Fibroblast of villous mesenchyme (primary cell): ENCODE results near the gene CEBPG. TPM values are rescaled to one million over a fixed set of nuclear protein-coding genes. Genes with fewer than 3 reads are reported as not detected.
A peak's percentile ranks its signal among the peaks of the same experiment; 100 is the strongest.

Source experiments
- DNase-seq: peaks from one replicate; pipeline ENCODE4 v3.0.0-alpha.2; 2010; ENCODE audit warnings: low read depth
- H3K4me3 ChIP-seq: 2 replicates; pipeline ENCODE4 v1.5.1; 2011; ENCODE audit warnings: low read depth, mild to moderate bottlenecking, low read length
- total RNA-seq: library from RNA; depleted of rRNA; stranded (reverse); fragments of >200 nt; gene quantifications from 2 replicates; pipeline ENCODE4 v1.2.3, GENCODE V29; 2012
- TF ChIP-seq, protein P1 (sequence below): IDR thresholded peaks from 2 replicates; pipeline ENCODE4 v1.5.1; 2012; ENCODE audit warnings: low read depth, mild to moderate bottlenecking, low read length; ENCODE audit not compliant: insufficient read depth

The CEBPG gene
- total RNA-seq, 1 donor = 22.0 TPM

DNA sequence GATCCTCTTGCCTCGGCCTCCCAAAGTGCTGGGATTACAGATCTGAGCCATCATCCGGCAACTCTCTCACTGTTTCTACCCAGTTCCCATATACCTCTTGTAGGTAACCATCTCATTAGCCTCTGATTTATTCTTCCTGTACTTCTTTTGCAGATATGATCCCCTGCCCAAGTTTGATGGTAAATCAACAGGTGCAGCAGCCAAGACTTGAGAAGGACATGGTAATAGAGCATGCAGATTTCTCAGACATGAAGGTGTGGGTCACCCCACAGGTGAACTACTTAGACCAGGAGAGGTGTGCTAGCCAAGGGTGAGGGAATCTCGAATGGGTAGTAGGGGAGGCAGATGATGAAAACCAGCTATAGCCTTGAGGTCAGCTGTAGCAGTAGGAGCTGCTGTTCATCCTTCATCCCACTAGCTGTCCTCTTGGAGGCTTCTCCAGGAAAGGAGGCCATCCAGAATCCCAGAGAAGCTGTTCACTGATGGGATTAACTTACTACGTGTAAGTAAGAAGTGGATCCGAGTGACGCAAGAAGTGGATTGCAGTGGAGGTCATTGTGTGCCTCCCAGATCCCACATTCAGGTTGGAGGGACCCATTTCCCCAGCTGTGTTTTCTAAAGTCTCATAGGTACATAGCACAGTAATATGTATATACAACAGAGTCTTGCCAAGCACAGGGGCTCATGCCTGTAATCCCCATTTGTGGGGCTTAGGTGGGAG lies 10.8 kb upstream of the CEBPG start:
- TF ChIP-seq, protein P1, sequence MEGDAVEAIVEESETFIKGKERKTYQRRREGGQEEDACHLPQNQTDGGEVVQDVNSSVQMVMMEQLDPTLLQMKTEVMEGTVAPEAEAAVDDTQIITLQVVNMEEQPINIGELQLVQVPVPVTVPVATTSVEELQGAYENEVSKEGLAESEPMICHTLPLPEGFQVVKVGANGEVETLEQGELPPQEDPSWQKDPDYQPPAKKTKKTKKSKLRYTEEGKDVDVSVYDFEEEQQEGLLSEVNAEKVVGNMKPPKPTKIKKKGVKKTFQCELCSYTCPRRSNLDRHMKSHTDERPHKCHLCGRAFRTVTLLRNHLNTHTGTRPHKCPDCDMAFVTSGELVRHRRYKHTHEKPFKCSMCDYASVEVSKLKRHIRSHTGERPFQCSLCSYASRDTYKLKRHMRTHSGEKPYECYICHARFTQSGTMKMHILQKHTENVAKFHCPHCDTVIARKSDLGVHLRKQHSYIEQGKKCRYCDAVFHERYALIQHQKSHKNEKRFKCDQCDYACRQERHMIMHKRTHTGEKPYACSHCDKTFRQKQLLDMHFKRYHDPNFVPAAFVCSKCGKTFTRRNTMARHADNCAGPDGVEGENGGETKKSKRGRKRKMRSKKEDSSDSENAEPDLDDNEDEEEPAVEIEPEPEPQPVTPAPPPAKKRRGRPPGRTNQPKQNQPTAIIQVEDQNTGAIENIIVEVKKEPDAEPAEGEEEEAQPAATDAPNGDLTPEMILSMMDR = no peak
- DNase-seq = no peak
- H3K4me3 ChIP-seq = no peak overlapping the region

DNA sequence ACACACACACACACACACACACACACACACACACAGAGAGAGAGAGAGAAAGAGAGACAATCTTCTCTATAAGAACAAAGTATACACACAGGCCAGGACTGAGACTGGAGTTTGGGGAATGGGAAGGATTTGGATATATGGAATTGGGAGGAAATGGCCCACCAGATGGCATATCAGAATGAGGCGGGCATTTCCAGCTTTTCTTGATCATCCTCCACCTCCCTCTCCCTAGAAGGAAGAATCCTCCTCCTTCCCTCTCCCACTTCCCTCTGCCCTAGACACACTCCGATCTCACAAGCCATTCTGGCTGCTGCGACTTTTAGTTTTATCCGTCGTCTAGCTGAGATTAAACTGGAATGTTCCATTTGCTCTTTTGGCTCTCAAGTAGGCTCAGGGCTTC lies 10.0 kb upstream of the CEBPG start:
- TF ChIP-seq, protein P1 = no peak
- DNase-seq = no peak
- no peak overlapping the region for H3K4me3 ChIP-seq

DNA sequence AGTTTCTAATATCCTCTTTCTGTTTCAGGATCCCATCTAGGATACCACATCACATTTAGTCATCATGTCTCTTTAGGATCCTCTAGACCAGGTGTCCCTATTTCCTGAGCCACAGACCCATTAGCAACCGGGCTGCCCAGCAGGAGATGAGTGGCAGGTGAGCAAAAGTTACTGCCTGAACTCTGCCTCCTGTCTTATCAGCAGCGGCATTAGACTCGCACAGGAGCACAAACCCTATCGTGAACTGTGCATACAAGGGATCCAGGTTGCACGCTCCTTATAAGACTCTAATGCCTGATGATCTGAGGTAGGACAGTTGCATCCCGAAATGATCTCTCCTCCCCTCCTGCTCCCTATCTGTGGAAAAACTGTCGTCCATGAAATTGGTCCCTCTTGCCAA lies 7.8 kb upstream of the CEBPG start:
- no peak for DNase-seq
- no peak overlapping the region for H3K4me3 ChIP-seq
- TF ChIP-seq, protein P1 = no peak

DNA sequence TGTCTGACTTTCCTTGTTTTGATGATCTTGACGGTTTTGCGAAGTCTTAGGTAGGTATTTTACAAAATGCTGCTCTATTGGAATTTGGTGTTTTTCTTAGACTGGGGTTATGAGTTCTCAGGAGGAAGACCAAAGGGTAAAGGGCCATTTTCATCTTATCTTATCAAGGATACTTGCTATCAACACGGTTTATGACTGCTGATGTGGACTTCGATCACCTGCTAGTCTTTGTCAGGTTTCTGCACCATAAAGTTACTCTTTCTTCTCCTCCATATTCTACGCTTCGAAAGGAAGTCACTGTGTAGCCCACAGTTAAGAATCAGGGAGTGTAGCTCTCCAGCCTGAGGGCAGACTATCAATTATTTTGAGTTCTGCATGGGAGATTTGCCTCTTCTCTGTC lies 7.4 kb upstream of the CEBPG start:
- no peak overlapping the region for H3K4me3 ChIP-seq
- TF ChIP-seq, protein P1 = no peak
- no peak for DNase-seq

DNA sequence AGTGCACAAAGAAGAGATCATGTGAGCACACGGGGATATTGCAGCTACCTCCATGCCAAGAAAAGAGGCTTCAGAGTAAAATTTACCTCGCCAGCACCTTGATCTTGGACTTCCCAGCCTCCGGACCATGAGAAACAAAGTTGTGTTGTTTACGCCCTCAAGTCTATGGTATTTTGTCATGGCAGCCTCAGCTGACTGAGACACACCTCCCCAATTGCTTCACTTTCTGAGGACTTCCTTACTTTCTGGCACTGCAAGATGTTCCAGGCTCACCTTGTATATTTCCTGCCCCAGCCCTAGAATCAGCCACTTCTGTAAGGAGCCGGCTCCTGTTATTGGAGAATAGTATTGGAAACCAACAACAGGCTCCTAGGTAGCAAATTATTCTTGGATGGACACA lies 6.6 kb upstream of the CEBPG start:
- TF ChIP-seq, protein P1 = no peak
- H3K4me3 ChIP-seq = no peak overlapping the region
- no peak for DNase-seq

DNA sequence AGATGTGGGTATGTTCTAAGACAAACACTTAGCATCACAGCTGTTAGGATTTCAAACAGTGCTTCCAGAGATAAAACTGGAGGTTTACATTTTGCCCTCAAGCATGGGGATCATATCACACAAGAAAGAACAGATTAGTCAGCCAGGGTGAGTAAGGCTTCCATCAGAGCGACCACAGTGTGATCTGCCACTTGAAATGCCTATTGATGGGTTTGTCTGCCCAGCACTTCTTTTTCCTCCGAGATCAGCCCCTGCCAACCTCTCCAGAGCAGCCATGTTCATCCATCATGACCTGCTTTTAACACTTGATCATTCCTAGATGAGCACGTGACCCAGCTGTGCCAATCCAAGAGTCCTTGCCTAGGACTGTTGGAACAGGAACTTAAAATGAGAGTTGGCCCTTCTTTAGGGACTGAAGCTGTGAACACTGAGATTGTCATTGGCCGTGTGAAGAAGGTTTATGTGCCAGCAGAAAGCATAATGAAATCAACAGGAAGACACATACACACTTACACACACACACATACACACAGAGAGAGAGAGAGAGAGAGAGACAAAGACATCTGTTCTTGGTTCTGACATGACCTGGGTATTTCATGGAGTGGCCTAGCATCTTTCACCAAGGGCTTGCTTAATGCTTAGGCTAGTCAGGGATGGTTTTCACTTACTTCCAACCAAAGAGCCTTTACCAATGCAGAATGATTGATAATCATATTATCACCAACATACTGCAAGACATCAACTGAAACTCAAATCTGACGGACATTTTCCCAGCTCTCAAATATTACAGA lies 5.2 kb upstream of the CEBPG start:
- TF ChIP-seq, protein P1 = no peak
- DNase-seq = peak; percentile 6
- H3K4me3 ChIP-seq = no peak overlapping the region

DNA sequence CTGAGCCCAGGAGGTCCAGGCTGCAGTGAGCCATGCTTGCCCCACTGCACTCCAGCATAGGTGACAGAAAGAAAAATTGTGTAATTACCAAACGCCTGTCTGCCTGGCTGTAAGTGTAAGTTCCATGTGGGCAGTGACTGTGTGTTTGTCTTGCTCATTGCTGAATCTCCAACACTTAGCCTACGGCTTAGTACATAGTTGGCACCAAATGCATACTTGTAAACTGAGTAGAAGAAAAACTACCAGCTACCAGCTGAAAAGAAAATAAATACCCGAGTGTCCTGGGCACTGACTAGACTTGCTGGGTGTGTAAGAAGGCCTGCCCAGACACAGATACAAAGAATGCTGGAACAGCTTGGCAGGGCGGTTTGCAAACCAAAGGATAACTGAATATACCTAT lies 2.7 kb upstream of the CEBPG start:
- TF ChIP-seq, protein P1 = no peak
- H3K4me3 ChIP-seq = no peak overlapping the region
- DNase-seq = no peak
